ENCODE data around the gene BAZ2B.
"Not testable (repeated sequence)": the region's sequence is repeated elsewhere in the genome, so short reads cannot be mapped to it uniquely, and the experiment has no call there.

Gene BAZ2B

GRCh38 chr2:159573294-159573693 lies 43.1 kb downstream of the BAZ2B start:
- no peak for DNase-seq

GRCh38 chr2:159572459-159572858 lies 43.9 kb downstream of the BAZ2B start:
- DNase-seq, result no peak

GRCh38 chr2:159571540-159572260 lies 44.6 kb downstream of the BAZ2B start:
- no peak for DNase-seq

GRCh38 chr2:159564081-159564480 lies 52.3 kb downstream of the BAZ2B start:
- no peak for DNase-seq

GRCh38 chr2:159562248-159562647 lies 54.1 kb downstream of the BAZ2B start:
- DNase-seq, result no peak

GRCh38 chr2:159561786-159562185 lies 54.6 kb downstream of the BAZ2B start:
- no peak for DNase-seq

GRCh38 chr2:159561242-159561641 lies 55.1 kb downstream of the BAZ2B start:
- no peak for DNase-seq

- no peak for DNase-seq
Measured at GRCh38 chr2:159559034-159559433, 57.3 kb downstream of the BAZ2B start.

- DNase-seq, result no peak
Measured at GRCh38 chr2:159558479-159558878, 57.9 kb downstream of the BAZ2B start.

- no peak for DNase-seq
Measured at GRCh38 chr2:159557437-159558034, 58.8 kb downstream of the BAZ2B start.

GRCh38 chr2:159555651-159556392 lies 60.5 kb downstream of the BAZ2B start:
- no peak for DNase-seq

GRCh38 chr2:159553727-159554126 lies 62.6 kb downstream of the BAZ2B start:
- no peak for DNase-seq

GRCh38 chr2:159551806-159552205 lies 64.5 kb downstream of the BAZ2B start:
- DNase-seq, result no peak

GRCh38 chr2:159550231-159550630 lies 66.1 kb downstream of the BAZ2B start:
- DNase-seq, result no peak

GRCh38 chr2:159549234-159549633 lies 67.1 kb downstream of the BAZ2B start:
- no peak for DNase-seq

- no peak for DNase-seq
Measured at GRCh38 chr2:159546716-159547430, 69.5 kb downstream of the BAZ2B start.

- DNase-seq, result no peak
Measured at GRCh38 chr2:159546039-159546438, 70.3 kb downstream of the BAZ2B start.

- no peak for DNase-seq
Measured at GRCh38 chr2:159545085-159545484, 71.3 kb downstream of the BAZ2B start.

GRCh38 chr2:159542101-159542500 lies 74.2 kb downstream of the BAZ2B start:
- DNase-seq, result no peak

- DNase-seq, result no peak
Measured at GRCh38 chr2:159539701-159540100, 76.6 kb downstream of the BAZ2B start.

GRCh38 chr2:159538801-159539200 lies 77.5 kb downstream of the BAZ2B start:
- DNase-seq, result no peak

- not testable (repeated sequence) for DNase-seq
Measured at GRCh38 chr2:159535261-159535660, 81.1 kb downstream of the BAZ2B start.

GRCh38 chr2:159531475-159531874 lies 84.9 kb downstream of the BAZ2B start:
- no peak for DNase-seq

All from effector CD4-positive, alpha-beta T cell (primary cell).